GM21717 (cell line): ENCODE measurements around the gene CLEC4D.
A peak's percentile ranks its signal among the peaks of the same experiment; 100 is the strongest.
"Not testable (repeated sequence)": the region's sequence is repeated elsewhere in the genome, so short reads cannot be mapped to it uniquely, and the experiment has no call there.

Source experiments
- ATAC-seq: cut with Tn5 transposase; IDR thresholded peaks from one replicate; pipeline ENCODE4 v1.9.1; 2021; ENCODE audit warnings: mild to moderate bottlenecking, moderate library complexity; ENCODE audit not compliant: unreplicated experiment

CLEC4D gene

GRCh38 chr12:8513256-8513655 lies at the start of gene CLEC4D:
Gene CLEC4D, plus strand, starts transcription at chr12:8513503. Its CDS starts 230 bp downstream, at chr12:8513733.
- ATAC-seq: no peak

- no peak for ATAC-seq
These were observed 47.9 kb upstream of the CLEC4D start for GRCh38 chr12:8465301-8465996.

GRCh38 chr12:8466241-8466640 lies 47.1 kb upstream of the CLEC4D start:
- ATAC-seq: no peak

- ATAC-seq: no peak
These were observed 42.2 kb upstream of the CLEC4D start for GRCh38 chr12:8471090-8471489.

- ATAC-seq: no peak
These were observed 37.6 kb upstream of the CLEC4D start for GRCh38 chr12:8475508-8476203.

GRCh38 chr12:8482571-8483061 lies 30.7 kb upstream of the CLEC4D start:
- ATAC-seq: no peak

GRCh38 chr12:8483079-8483478 lies 30.2 kb upstream of the CLEC4D start:
- no peak for ATAC-seq

- no peak for ATAC-seq
These were observed 21.4 kb upstream of the CLEC4D start for GRCh38 chr12:8491646-8492530.

- peak; percentile 95 for ATAC-seq
These were observed 20.2 kb upstream of the CLEC4D start for GRCh38 chr12:8493084-8493483.

- ATAC-seq: not testable (repeated sequence)
These were observed 17.6 kb upstream of the CLEC4D start for GRCh38 chr12:8495671-8496070.

GRCh38 chr12:8496074-8496473 lies 17.2 kb upstream of the CLEC4D start:
- ATAC-seq: not testable (repeated sequence)

GRCh38 chr12:8499616-8500015 lies 13.7 kb upstream of the CLEC4D start:
- ATAC-seq: no peak

- no peak for ATAC-seq
These were observed 11.6 kb upstream of the CLEC4D start for GRCh38 chr12:8501720-8502119.

GRCh38 chr12:8504351-8504750 lies 9.0 kb upstream of the CLEC4D start:
- no peak for ATAC-seq

- ATAC-seq: no peak
These were observed 5.7 kb upstream of the CLEC4D start for GRCh38 chr12:8507596-8507995.

GRCh38 chr12:8508223-8508622 lies 5.1 kb upstream of the CLEC4D start:
- no peak for ATAC-seq

GRCh38 chr12:8508910-8509841 lies 4.1 kb upstream of the CLEC4D start:
- ATAC-seq: no peak

GRCh38 chr12:8517971-8518370 lies 4.7 kb downstream of the CLEC4D start:
- ATAC-seq: no peak

GRCh38 chr12:8519171-8519570 lies 5.9 kb downstream of the CLEC4D start:
- ATAC-seq: no peak
